HCEC 1CT (cell line): Measurements from ENCODE around the gene GNAS-AS1.
"Not testable (repeated sequence)": the region's sequence is repeated elsewhere in the genome, so short reads cannot be mapped to it uniquely, and the experiment has no call there.

ENCODE experiments used
- DNase-seq: peaks from one replicate; pipeline ENCODE4 v3.0.0-alpha.2; 2017

Gene GNAS-AS1

DNA sequence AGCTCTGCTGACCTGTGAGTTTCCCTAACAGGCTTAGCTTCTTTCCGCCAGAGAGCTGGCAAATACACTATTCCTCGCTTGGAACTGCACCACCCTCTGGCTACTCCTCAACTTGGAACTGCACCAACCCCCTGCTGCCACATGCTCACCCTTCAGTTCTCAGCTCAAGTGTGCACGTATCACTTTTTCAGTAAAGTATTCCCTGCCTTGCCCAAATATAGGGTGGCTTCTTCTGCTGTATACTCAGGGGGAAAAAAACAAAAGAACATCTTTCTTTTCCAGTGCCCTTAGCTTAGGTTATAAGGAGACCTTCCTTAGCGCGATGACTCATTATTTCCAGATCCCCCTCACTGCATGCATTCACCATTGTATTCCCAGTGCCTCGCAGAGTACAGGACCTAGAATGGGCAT is 21.2 kb downstream of the GNAS-AS1 start:
- DNase-seq, result no peak

DNA sequence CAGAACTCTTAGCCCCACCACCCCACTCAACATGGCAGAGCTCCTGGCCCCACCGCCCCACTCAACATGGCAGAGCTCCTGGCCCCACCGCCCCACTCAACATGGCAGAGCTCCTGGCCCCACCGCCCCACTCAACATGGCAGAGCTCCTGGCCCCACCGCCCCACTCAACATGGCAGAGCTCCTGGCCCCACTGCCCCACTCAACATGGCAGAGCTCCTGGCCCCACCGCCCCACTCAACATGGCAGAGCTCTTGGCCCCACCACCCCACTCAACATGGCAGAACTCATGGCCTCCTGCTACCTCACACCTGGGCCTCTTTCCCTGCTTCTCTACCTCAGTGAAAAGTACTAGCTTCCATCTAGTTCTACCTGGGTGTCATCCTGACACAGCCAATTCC is 21.9 kb downstream of the GNAS-AS1 start:
- not testable (repeated sequence) for DNase-seq

DNA sequence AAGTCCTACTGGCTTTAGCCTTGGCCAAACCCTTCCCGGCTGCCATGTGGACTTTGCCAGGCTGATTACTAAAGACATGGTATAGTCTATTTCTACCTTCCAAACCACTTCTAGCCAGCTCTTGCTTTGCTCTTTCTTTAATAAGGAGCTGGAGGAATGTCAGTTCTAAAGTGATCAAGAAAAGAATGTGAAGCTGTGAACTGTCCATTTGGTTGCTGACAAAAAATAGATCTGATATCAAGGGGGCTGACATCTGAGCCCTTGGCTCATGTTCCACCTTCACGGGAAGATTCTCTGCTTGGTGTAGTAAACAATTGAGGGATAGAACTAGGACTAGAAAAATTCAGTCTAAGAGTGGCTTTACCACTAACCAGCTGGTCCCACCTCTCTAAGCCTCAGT is 22.6 kb downstream of the GNAS-AS1 start:
- no peak for DNase-seq

DNA sequence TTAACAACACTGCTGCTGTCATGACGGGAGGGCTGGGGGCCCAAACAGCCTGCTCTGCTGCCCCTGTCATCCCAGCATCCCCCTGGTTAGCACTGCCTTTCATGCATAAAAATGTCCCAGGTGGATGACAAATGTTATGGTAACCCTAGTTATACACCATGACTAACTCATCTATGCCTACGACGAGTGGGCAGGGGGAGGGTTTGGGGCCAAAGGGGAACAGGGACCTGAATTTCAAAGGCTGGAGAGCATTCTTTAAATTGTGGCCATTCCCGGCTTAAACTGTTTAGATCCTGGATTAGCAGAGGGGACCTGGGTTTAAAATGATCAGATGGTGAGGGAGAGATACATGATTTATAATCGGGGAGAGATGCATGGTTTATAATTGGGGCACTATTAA is 24.4 kb downstream of the GNAS-AS1 start:
- DNase-seq, result no peak

DNA sequence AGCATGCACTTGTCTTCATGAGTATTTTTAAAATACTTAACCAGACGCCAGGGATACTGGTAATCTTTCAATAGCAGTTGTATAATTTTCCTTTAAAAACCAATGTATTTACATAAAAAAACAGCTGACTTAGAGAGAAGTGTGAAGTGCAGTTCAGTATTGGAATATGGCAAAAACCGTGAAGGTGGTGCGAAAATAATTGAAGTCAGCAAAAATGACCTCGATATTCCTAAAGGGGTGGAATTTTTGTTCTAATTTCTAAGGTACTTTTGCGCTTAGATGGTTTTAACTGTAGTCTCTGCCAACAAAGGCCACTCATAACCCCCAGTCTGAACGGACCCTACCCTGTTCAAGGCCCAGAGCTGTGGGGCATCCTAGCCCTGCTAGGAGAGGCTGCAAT is 25.3 kb downstream of the GNAS-AS1 start:
- DNase-seq, result no peak

DNA sequence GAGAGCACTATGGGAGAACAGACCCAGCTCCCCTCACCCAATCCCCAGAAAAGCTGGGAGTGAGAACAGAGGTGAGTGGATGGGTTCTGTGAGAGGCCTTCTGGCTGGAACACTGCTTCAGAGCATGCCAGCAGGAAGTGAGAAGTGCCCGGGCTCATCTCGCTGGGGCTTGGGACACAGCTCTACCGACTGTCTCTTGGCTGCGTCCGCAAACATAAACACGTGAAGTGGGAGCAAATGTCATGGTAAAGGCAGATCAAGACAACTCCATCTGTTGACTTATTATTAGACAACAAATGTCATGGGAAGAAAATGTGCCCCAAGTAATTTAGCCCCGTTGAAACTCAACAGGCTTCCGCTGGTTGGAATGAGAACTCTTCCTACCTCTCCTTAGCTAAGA is 25.9 kb downstream of the GNAS-AS1 start:
- DNase-seq, result no peak

DNA sequence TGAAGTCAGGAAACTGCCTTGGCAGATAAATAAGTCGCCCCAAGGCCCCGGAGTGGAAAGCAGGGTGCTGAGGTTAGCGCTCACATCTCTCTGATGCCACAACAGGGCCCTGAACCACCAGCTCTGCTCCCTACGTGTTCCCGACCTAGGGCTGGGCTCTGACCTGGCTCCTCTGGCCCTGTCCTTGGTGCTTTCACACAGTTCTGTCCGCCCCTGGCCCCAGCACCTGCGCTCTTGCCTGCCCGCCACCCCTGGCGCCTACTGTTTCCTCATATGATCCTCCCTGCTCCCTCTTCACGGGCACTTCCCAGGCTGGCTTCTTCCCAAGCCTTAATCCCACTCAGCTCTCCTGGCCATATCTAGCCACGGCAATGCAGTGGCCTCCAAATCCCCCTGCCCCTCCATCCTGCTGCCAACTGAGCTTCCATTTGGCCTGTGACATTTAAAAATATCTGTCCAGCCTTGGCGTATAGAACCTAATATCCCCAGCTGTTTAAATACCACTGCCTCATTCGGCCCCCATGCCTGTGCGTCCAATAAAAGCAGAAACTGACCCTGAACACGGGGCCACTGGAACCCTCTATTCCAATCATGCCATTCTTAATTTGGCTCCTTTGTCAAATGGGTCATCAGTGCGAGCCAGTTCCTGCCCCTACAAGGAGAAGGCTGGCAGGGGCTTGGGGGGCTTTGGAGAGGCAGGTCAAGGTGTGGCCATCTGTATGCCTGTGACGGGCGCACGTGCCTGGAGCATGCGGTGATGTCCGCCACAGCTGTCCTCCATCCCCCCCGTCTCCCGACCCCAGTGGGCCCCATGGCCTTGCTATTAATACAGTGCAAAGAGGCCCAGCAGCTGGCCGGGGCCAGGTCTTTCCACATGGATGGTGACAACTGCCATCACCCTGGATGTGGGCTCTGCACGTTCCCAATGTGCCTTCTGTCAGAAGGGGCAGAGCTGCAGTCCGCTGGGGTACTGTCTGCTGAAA is 27.7 kb downstream of the GNAS-AS1 start:
- no peak for DNase-seq

DNA sequence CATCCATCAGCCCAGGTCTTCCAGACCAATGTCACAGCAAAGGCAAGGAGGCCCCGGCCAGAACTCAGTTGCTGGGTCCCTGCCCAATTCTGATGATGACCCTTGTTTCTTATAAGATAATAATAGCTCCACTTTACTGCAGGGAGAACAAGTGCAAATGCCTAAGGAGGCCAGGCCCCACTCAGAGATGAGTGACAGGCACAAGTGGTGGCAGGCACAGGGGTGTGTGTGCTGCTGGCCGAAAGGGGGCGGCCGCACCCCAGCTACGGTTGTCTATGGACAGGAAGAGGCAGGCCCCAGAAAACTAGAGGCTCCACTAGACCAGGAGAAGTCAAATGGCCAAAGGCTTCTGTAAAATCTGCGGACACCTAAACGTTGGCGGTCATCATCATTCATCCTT is 28.6 kb downstream of the GNAS-AS1 start:
- DNase-seq, result no peak

DNA sequence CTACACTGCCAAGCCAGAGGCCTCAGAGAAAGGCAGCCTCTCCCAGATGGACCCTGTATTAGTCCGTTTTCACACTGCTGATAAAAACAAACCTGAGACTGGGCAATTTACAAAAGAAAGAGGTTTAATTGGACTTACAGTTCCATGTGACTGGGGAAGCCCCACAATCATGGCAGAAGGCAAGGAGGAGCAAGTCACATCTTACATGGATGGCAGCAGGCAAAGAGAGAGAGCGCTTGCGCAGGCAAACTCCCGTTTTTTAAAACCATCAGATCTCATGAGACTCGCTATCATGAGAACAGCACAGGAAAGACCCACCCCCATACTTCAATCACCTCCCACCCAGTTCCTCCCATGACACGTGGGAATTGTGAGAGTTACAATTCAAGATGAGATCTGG is 30.2 kb downstream of the GNAS-AS1 start:
- DNase-seq, result not testable (repeated sequence)

DNA sequence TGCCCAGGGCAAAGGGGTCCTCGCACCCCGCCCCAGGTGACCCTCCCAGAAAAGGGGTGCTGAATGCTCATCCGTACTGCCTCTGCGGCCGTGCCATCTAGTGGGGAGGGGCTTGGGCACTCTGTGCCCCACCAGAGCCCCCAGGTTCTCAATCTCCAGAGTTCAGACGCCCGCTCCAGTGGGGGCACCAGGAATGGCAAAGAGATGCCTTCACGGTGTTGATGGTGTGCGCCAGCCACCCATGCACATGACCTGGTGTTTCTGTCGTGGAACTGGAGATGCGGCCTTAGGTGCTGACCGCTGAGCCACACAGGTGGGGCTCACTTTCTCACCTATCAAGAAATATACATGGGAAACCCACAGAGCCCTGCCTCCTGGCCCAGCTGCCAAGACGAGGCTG is 30.8 kb downstream of the GNAS-AS1 start:
- DNase-seq, result no peak

DNA sequence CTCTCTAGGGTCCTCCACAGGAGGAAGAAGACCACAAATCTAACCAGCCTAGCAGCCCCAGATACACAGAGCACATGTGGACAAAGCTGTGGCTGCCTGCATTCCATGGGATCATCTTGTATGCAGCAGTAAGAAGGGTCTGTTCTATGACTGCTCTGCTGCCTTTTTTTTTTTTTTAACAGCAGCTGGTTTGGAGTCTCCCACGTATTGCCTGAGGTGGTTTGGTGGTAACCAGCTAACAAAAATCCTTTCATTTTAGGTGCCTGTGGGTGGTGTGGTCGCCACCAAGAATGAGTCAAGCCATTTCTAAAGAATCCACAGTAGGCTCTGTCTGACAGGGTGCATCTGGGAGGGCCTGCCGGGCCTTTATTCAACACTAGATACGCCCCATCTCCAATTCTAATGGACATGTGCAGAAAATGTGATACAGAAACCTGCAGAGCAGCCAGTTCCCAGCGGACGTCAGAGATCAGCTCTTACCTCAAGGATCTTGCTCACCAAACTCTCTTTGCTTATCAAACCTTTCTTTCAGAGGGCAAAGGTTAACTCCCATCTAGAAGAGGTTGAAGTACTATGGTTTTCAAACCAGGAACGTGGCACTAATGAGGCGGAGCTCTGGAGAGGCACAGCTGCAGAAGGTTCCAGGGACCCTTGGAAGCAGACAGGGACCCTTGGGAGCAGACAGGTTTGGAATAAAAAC is 32.0 kb downstream of the GNAS-AS1 start:
- DNase-seq, result peak; percentile 33

DNA sequence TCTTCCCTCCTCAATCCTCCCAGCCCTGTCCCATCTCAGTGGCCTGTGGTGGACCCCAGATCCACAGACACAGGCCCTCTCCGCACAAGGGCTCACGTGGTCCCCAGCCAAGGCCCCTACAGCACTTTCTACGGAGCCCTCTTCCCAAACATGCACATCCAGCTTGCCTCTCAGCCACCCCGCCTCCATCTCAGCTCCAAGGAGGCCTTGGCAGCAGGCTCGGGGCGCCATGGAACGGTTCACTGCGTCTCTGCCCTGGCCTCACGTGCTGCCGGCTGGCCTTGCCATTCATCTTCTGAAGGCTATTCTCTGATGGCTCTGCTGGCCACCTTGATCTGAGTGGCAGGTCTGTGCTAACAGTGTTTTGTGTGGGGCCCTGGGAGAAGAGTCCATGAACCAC is 33.0 kb downstream of the GNAS-AS1 start:
- no peak for DNase-seq

DNA sequence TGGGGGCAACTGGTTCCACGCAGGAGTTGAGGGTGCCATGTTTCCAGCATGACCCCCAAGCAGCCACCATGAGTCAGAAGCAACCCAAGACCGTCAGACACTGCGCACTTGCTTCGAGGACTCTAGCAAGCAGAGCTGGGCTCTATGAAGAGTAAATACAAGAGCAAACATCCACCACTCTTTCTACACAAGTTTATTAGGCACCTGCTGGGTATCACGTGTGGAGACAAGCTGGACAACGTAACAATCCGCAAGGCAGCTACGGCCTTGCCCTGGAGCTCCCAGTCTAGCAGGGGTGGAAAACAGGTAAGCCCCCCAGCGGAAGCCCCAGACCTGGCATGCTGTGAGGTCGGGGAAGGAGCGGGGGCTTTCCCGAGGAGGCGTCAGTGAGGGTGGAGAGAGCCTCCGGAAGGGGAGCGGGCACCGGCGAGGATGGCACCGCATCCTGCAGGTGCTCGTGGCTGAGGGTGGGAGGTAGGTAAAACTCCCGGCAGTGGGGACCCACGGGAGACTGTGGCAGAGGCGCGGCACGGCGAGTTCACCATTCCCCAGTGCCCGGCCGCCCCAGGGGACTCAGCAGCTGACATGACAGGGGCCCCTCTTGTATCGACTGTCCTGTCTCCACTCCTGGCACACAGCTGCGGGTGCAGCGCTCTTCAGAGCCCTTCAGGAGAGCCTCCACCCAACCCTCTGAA is 33.6 kb downstream of the GNAS-AS1 start:
- no peak for DNase-seq

DNA sequence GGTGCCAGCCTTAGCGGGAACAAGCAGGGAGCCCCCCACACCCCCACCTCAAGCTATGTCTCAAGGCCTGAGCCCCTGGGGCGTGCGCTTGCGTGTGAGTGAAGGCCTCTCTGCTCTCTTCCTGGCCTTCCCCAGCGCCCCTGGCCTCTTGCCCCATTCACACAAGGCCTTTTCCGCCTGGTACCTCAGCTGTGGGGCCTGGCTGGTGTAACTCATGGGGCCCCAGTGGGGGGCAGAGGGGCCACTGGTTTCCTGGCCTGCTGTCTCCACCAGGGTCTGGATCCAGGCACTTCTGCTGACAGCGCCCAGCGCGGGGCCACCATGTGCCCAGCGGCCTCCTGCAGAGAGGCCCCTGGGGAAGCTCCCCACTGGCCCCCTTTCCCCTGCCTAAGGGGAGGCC is 34.7 kb downstream of the GNAS-AS1 start:
- DNase-seq, result no peak

DNA sequence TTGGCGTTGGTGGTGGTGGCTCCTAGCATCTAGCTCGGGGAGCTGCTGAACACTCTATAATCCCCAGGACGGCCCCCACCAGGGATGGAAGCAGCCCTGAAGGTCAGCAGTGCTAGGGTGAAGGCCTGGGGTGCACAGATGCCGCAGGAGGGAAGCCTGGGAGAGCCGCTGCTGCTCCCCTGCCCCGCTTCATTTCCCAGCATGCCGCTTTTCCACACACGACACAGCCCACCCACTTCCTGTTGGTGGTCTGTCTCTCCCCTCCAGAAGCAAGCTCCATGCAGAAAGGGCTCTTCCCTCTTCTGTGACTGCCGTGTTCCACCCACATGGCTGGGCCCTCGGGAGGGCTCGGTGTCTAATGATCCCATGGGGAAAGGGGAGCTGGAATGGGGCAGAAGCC is 35.3 kb downstream of the GNAS-AS1 start:
- no peak for DNase-seq

DNA sequence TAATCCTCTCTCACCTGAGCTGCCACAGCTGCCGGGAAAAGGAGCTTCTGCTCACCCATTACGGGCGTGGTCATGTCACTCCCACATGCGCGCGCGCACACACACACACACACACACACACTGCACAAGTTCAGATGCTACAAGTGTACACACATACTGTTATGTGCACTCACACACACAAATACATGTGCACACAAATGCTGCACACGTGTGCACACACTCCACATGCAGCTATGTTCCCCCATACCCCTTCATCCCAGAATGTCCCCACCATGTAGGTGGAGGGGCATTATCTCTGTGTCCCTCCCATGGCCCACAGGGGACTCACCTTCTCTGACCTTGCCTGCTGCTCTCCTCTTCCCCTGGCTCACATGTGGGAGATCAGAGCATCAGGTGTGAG is 37.3 kb downstream of the GNAS-AS1 start:
- DNase-seq, result no peak

DNA sequence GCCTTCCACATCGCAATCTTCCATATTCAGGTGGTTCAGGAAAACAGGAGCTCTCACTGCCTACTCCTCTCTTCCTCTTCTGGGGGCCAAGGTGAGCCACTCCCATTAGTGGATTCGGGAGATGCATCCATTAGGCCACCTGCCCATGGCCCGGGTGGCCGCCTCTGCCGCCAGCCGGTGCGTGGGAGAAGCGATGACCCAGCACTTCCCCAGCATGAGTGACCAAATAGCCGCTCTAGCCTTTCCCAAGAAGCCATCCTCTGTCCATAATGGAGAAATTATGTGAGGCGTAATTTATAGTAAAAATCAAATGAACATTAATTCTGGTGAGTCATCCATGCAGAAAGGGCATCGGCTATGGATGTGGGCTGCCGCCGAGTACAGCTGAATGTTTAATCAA is 39.4 kb downstream of the GNAS-AS1 start:
- no peak for DNase-seq

DNA sequence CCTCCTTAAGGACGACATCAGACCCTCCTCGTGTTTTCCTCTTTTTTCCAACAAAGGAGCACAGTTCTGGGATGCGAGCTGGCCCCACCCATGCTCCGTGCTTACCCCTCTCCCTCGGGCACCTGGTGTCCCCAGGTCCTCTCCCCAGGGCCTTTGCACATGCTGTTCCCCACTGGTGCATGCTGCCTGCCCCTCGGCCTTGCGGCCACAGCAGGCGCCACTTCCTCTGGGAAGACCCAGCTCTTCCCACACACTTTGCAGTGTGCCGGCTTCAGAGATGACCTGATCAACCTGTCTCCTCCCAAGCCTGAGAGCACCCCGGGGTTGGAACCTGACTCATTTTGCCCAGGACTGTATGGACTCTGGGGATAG is 39.8 kb downstream of the GNAS-AS1 start:
- DNase-seq, result no peak

DNA sequence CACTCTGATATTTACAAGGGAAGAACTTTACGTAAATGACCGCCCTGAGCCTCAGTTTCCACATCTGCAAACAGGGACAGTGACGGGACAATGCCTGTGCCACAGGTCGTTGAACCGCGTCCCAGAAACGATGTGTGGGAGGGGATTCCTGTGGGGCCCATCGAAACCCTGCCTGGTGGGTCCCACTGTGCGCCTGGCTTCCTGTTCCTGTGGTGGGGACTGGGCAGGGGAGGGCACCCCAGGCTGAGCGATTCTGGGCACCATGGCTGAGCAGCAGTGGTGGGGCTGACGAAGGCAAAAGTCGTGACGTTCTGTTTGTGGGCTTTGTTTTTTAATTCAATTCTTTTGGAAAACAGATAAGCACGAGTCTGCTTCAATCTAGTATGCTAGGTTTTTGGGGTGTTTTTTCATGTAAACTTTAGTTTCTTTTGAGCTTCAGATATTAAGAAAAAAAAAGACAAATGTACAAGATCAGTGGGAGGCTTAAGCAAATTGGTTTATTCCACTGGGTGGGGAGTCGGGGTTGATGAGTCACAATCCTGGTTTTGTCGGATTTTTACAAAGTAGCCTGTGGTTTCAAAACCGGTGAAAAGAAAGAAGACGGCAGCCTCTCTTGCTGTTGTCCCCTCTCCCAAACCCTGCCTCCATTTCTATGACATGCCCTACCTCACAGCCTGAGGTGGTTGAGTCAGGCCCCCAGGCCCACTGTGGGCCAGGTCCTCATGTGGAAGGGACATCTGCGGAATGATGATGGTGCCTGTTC is 40.4 kb downstream of the GNAS-AS1 start:
- no peak for DNase-seq

DNA sequence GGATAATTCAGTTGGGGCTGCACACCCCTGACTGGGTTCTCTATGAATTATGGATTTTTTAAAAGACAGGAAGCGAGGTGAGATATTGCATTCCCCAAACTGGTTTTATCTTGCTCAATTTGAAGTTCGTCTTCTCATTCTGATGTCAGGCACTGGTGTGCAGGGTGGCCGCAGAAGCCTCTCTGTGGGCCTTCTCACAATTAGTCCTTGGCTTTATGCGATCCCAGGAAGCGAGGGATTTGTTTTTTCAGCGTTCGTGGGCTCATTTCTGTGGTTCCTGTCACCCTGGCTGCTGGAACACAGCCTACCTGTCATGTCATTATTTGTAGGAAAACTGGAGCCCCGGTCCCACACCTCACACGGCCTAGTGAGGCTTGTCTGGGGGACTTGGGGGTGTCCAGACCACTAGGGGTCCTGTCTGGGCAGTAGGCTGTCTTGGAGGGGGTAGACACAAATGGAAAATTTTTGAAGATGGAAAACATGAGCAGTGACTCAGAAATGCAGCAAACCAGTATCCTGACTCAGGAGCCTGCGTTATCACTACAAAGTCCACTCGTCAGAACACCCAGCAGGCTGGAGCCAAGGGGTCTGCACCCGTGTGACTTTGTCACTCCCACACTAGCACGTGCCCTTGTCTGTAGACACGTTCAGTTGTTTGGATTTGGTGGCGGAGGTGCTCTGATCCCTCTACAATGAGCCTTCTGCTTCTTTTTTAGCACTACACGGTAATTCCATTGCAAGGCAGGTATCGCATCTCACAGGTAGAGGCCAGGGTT is 42.2 kb downstream of the GNAS-AS1 start:
- no peak for DNase-seq

DNA sequence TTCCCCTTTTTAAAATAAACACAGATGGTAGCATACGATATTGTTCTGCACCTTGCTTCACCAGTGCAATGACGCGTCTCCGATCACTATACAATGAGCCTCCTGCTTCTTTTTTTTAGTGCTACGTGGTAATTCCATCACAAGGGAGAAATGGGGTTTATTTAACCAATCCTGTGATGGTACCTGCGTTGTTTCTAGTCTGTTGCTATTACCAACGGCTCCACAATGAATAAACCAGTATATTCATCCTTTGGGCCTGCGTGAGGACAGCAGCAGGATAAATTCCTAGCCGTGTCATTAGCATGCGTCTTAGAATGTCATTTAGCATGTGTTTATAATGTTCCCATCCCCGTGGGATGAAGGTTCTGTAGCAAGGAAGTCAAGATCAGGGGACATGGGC is 42.9 kb downstream of the GNAS-AS1 start:
- no peak for DNase-seq

DNA sequence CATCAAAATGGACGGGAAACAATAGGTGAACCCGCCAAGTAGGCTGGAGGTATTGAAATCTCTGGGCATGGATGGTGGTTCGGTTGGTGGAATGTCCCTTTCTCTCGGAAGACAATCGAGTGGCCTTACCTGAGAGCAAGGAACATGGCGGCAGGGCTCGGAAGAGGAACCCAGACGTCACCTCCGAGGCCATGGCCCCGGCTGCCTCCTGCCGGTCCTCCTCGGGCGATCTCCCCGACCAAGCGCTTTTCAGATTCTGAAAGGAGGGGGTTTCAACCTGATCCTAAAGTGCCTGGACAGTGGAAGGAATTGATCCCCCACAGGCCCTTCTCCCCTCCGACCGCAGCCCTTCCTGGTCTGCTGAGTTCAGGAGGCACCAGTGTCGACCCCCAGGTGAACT is 47.2 kb downstream of the GNAS-AS1 start:
- DNase-seq, result no peak
